Neuronal stem cell (in vitro differentiated cells): ENCODE results near the gene SOCS1.
"Not testable (repeated sequence)": the region's sequence is repeated elsewhere in the genome, so short reads cannot be mapped to it uniquely, and the experiment has no call there.

Experiments
- DNase-seq: peaks from one replicate; pipeline ENCODE4 v3.0.0-alpha.2; 2013; ENCODE audit warnings: low spot score
- H2AFZ ChIP-seq: one replicate; pipeline ENCODE4 v1.6.1; 2013; ENCODE audit warnings: mild to moderate bottlenecking, low read length, inconsistent platforms
- H2AK5ac ChIP-seq: 2 replicates; pipeline ENCODE4 v1.6.1; 2013; ENCODE audit warnings: low read depth, mild to moderate bottlenecking, inconsistent platforms, low read length, moderate library complexity, mixed read lengths
- H2BK120ac ChIP-seq: 2 replicates; pipeline ENCODE4 v1.6.1; 2013; ENCODE audit warnings: low read depth, mild to moderate bottlenecking, inconsistent platforms, low read length, moderate library complexity, mixed read lengths
- H2BK12ac ChIP-seq: one replicate; pipeline ENCODE4 v1.6.1; 2013; ENCODE audit warnings: low read length, inconsistent platforms
- H2BK15ac ChIP-seq: 2 replicates; pipeline ENCODE4 v1.6.1; 2013; ENCODE audit warnings: mild to moderate bottlenecking, low read length, inconsistent platforms, mixed read lengths
- H2BK5ac ChIP-seq: one replicate; pipeline ENCODE4 v1.6.1; 2013; ENCODE audit warnings: inconsistent platforms, mild to moderate bottlenecking, low read length, moderate library complexity
- H3K14ac ChIP-seq: one replicate; pipeline ENCODE4 v1.6.1; 2013; ENCODE audit warnings: low read length, inconsistent platforms
- H3K18ac ChIP-seq: 2 replicates; pipeline ENCODE4 v1.6.1; 2013; ENCODE audit warnings: low read length, inconsistent platforms
- H3K23ac ChIP-seq: 2 replicates; pipeline ENCODE4 v1.6.1; 2013; ENCODE audit warnings: low read depth, mild to moderate bottlenecking, mixed read lengths, low read length, inconsistent platforms; ENCODE audit not compliant: poor library complexity
- H3K27ac ChIP-seq: replicated peaks from 3 replicates; pipeline ENCODE4 v1.5.1; 2013; ENCODE audit warnings: low read length, inconsistent platforms
- H3K27me3 ChIP-seq, 3 experiments: 2 replicates each; pipeline ENCODE4 v1.6.1; 2013; ENCODE audit warnings: low read length in 3 of 3, mild to moderate bottlenecking in 2 of 3, inconsistent platforms in 1 of 3, low read depth in 1 of 3, mixed read lengths in 1 of 3, moderate library complexity in 1 of 3; ENCODE audit not compliant: control insufficient read depth in 3 of 3, insufficient read depth in 3 of 3
- H3K36me3 ChIP-seq, 2 donors: replicated peaks in 1 of 2; 2 replicates each; pipeline ENCODE4 v1.6.1; 2013; ENCODE audit warnings: low read length in 2 of 2; ENCODE audit not compliant: control insufficient read depth in 2 of 2, insufficient read depth in 2 of 2
- H3K4ac ChIP-seq: 2 replicates; pipeline ENCODE4 v1.6.1; 2013; ENCODE audit warnings: inconsistent platforms, mild to moderate bottlenecking, low read length, moderate library complexity
- H3K4me1 ChIP-seq, 2 donors: 1 replicate in 1 of 2; 2 replicates in 1 of 2; pipeline ENCODE4 v1.6.1; 2013; ENCODE audit warnings: low read length in 2 of 2, low read depth in 1 of 2; ENCODE audit not compliant: control insufficient read depth in 2 of 2, insufficient read depth in 1 of 2
- H3K4me2 ChIP-seq: one replicate; pipeline ENCODE4 v1.6.1; 2013; ENCODE audit warnings: mild to moderate bottlenecking, low read length, inconsistent platforms; ENCODE audit not compliant: insufficient read depth, poor library complexity, severe bottlenecking
- H3K4me3 ChIP-seq, 2 donors: 2 replicates each; pipeline ENCODE4 v1.5.1; 2013; ENCODE audit warnings: low read length in 2 of 2, mild to moderate bottlenecking in 2 of 2, inconsistent platforms in 1 of 2, moderate library complexity in 1 of 2
- H3K79me1 ChIP-seq: one replicate; pipeline ENCODE4 v1.6.1; 2013; ENCODE audit warnings: low read depth, mild to moderate bottlenecking, inconsistent platforms, low read length, moderate library complexity
- H3K9ac ChIP-seq: one replicate; pipeline ENCODE4 v1.6.1; 2013; ENCODE audit warnings: mild to moderate bottlenecking, low read depth, low read length, inconsistent platforms; ENCODE audit not compliant: poor library complexity
- H3K9me3 ChIP-seq, 2 donors: replicated peaks in 1 of 2; 2 replicates each; pipeline versions ENCODE3 to v1.6.1; 2013; ENCODE audit warnings: low read length in 2 of 2, mild to moderate bottlenecking in 2 of 2, inconsistent platforms in 1 of 2, low read depth in 1 of 2, mixed read lengths in 1 of 2, moderate library complexity in 1 of 2; ENCODE audit not compliant: control insufficient read depth in 2 of 2, insufficient read depth in 1 of 2
- H4K8ac ChIP-seq: one replicate; pipeline ENCODE4 v1.6.1; 2013; ENCODE audit warnings: low read depth, mild to moderate bottlenecking, inconsistent platforms, low read length, moderate library complexity
- H4K91ac ChIP-seq: one replicate; pipeline ENCODE4 v1.6.1; 2013; ENCODE audit warnings: low read length, low read depth, mild to moderate bottlenecking, inconsistent platforms; ENCODE audit not compliant: poor library complexity
- WGBS, 2 donors: extraction: QIAGEN DNeasy Blood & Tissue Kit; methylation state at CpG; one replicate each; pipeline ENCODE4 v1.1.7; 2013; ENCODE audit warnings: missing lambda C conversion rate in 2 of 2, mixed read lengths in 1 of 2; ENCODE audit not compliant: insufficient read length in 2 of 2, insufficient replicate concordance in 1 of 2; ENCODE audit errors: extremely low coverage in 2 of 2; 5-methylcytosine and 5-hydroxymethylcytosine counted together

SOCS1 gene

DNA sequence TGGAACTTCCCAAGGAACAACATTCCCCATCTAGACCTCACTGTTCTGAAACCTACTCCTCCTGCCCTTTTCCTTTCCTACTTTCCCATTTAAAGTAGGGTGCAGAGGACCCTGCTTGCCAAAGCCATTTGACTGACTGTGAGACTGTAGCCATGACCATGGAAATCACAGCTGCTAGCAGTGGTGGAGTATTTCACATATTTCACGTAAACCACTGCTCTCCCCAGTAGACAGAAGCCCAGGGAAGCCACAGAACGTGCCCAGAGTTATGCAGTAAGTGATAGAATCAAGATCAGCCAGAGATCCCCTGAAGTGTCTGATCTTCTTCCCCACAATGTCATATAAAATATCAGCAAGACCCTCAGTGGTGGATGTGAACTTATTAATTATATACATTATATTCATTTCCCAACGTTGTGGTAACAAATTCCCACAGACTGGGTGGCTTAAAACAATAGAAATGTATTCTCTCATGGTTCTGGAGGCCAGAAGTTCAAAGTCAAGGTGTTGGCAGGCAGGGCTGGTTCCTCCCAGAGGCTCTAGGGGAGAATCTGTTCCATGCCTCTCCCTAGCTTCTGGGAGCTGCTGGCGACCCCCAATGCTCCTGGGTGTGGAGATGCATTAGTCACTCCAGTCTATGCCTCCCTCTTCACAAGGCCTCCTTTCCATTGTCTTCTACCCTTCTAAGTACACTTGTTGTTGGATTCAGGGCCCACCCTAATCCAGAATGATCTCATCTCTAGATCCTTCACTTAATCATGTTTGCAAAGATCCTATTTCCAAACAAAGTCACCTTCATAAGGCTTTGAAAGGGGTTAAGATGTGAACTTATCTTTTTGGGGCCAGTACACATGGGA lies 45.9 kb upstream of the SOCS1 start:
- no peak overlapping the region for H3K4me3 ChIP-seq
- no peaks in the 10 kb centered on the region for H3K79me1 ChIP-seq
- H3K4ac ChIP-seq: no peak overlapping the region
- H3K27ac ChIP-seq: no peak overlapping the region
- H3K27me3 ChIP-seq: no peaks in the 10 kb centered on the region
- no peak overlapping the region for H3K23ac ChIP-seq
- no peak overlapping the region for H3K14ac ChIP-seq
- H2BK5ac ChIP-seq: no peak overlapping the region
- H3K4me2 ChIP-seq: no peak overlapping the region
- no peak overlapping the region for H3K9ac ChIP-seq
- no peak overlapping the region for H4K8ac ChIP-seq
- H2AFZ ChIP-seq: no peak overlapping the region
- no peak overlapping the region for H2BK120ac ChIP-seq
- no peak for DNase-seq
- no peaks in the 10 kb centered on the region for H3K36me3 ChIP-seq
- H2AK5ac ChIP-seq: no peak overlapping the region
- H2BK12ac ChIP-seq: no peak overlapping the region
- H3K18ac ChIP-seq: no peak overlapping the region
- no peak overlapping the region for H2BK15ac ChIP-seq
- no CpG with 5 or more reads among the region's 4 CpGs for WGBS, 2 donors
- no peak overlapping the region for H4K91ac ChIP-seq
- H3K9me3 ChIP-seq: no peaks in the 10 kb centered on the region
- H3K4me1 ChIP-seq: peaks cover 2 to 11% of the 10 kb centered on the region in 2 donors

DNA sequence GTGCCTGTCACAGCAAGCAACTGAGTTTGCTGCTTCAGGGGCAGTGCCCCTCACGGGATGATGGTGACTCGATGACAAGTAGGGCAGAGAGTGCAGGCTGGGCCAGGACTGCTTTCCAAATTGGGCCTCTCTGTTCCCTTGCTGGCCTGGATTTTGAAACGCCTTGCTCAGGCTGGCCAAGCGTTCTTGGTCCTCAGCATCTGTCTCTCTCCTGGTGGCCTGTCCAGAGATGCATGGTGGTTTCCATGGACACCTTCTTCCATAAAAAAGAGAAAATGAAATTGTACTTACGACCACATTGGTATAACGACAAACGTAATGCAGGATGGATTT lies 44.5 kb upstream of the SOCS1 start:
- no peak overlapping the region for H3K4me3 ChIP-seq
- H3K36me3 ChIP-seq: no peaks in the 10 kb centered on the region
- H3K27ac ChIP-seq: no peak overlapping the region
- no peak overlapping the region for H3K14ac ChIP-seq
- H3K23ac ChIP-seq: no peak overlapping the region
- no peak overlapping the region for H2BK12ac ChIP-seq
- peaks cover 2 to 16% of the 10 kb centered on the region in 2 donors for H3K4me1 ChIP-seq
- no peak overlapping the region for H2AFZ ChIP-seq
- H4K91ac ChIP-seq: no peak overlapping the region
- WGBS, 2 donors: no CpG with 5 or more reads among the region's 7 CpGs
- H3K18ac ChIP-seq: no peak overlapping the region
- H3K9ac ChIP-seq: no peak overlapping the region
- DNase-seq: no peak
- no peak overlapping the region for H2AK5ac ChIP-seq
- no peak overlapping the region for H3K4me2 ChIP-seq
- no peak overlapping the region for H2BK15ac ChIP-seq
- no peaks in the 10 kb centered on the region for H3K9me3 ChIP-seq
- no peak overlapping the region for H2BK120ac ChIP-seq
- H2BK5ac ChIP-seq: no peak overlapping the region
- H3K79me1 ChIP-seq: no peaks in the 10 kb centered on the region
- H3K27me3 ChIP-seq: no peaks in the 10 kb centered on the region
- no peak overlapping the region for H4K8ac ChIP-seq
- no peak overlapping the region for H3K4ac ChIP-seq

DNA sequence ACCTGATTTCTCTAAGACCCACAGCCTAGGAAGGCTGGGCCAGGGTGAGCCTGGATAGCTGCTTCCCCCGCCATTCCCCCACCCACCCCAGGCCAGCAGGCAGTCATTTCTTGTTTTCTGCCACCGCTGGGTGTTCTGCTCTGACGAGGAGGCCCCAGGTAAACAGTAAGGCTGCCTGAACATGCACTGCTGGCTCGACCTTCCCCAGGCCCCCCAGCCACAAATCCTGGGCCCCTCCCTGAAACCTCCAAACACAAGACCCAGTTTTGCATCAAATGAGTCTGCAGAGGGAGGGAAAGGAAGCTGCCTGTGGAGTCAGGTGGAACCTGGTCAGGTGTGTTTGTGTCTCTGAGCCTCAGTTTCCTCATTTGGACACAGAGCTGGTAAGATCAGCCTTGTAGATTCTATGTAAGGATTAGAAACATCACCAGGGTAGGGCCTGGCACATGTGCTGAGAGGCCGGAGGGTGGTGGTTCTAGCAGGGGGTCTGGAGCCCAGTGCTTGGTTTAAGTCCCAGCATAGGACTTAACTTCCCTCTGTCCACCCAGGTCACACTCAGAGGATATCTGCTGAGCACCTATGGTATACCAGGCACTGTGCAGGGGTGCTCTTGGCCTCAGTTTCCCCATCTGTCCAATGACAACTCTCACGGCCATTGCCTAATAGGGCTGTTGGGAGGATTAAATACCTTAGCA lies 44.0 kb upstream of the SOCS1 start:
- H3K18ac ChIP-seq: no peak overlapping the region
- H3K4me2 ChIP-seq: no peak overlapping the region

DNA sequence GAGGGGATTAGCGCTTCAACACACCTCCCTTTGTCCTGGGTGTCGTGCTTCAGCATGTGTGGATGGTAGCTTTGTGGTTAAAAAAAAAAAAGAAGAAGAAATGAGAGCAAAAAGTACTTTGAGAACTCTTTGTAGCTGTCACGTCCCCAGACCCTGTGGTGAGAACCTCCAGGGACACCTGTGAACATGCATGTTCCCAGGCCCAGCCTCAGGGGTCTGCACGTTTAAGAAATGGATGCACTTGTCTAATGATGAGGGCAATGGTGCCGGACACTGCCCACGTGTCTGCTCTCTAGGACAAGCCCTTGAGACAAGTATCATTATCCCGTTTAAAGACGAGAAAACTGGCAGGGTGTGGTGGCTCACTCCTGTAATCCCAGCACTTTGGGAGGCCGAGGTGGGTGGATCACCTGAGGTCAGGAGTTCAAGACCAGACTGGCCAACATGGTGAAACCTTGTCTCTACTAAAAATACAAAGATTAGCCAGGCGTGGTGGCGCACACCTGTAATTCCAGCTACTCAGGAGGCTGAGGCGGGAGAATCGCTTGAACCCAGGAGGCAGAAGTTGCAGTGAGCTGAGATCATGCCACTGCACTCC lies 43.0 kb upstream of the SOCS1 start:
- WGBS, 2 donors: no CpG with 5 or more reads among the region's 13 CpGs
- not testable (repeated sequence) for H2BK15ac ChIP-seq, H2AFZ ChIP-seq, H4K91ac ChIP-seq, H3K36me3 ChIP-seq, H2BK120ac ChIP-seq, H3K18ac ChIP-seq, H3K23ac ChIP-seq, H3K27ac ChIP-seq, H3K4me2 ChIP-seq, H3K4me3 ChIP-seq, H2AK5ac ChIP-seq, H3K4ac ChIP-seq, H3K27me3 ChIP-seq, H4K8ac ChIP-seq, DNase-seq, H2BK5ac ChIP-seq, H3K9ac ChIP-seq, H3K9me3 ChIP-seq, H3K14ac ChIP-seq, H3K79me1 ChIP-seq, H2BK12ac ChIP-seq
- peaks cover 2 to 16% of the 10 kb centered on the region in 2 donors for H3K4me1 ChIP-seq

More for the DNA sequence above, 44.0 kb upstream of the SOCS1 start:
- Histone ChIP-seq H2BK120ac (no peak overlapping the region), H3K4me3 (no peak overlapping the region), H3K23ac (no peak overlapping the region), H3K14ac (no peak overlapping the region), H2BK15ac (no peak overlapping the region), H3K9me3 (no peaks in the 10 kb centered on the region), H3K79me1 (no peaks in the 10 kb centered on the region), H4K91ac (no peak overlapping the region), H4K8ac (no peak overlapping the region), H3K4ac (no peak overlapping the region), H2AK5ac (no peak overlapping the region), H3K4me1 (peaks cover 2 to 16% of the 10 kb centered on the region in 2 donors), H3K36me3 (no peaks in the 10 kb centered on the region), H2BK5ac (no peak overlapping the region), H2BK12ac (no peak overlapping the region), H2AFZ (no peak overlapping the region), H3K27ac (no peak overlapping the region), H3K9ac (no peak overlapping the region), H3K27me3 (no peaks in the 10 kb centered on the region)
- DNase-seq: no peak
- WGBS, 2 donors: no CpG with 5 or more reads among the region's 6 CpGs
